ENCODE measurements around the gene OXER1. TPM values are rescaled to one million over a fixed set of nuclear protein-coding genes. Genes with fewer than 3 reads are reported as not detected.

Gene OXER1
- total RNA-seq, 4 donors from 2014 or later: 0.78 to 1.3 (median 0.98) TPM; not detected in 1

- intact Hi-C loops (cut with DNase I): no loop called here
- peaks cover 3% of the 10 kb centered on the region for H3K9me3 ChIP-seq
- 95 to 100% methylated on average over 2 of the region's 2 CpGs for WGBS, 2 donors
- H3K27me3 ChIP-seq: no peaks in the 10 kb centered on the region
- H3K4me3 ChIP-seq (replicated peaks in 1 of 3): no peak overlapping the region
- no peaks in the 10 kb centered on the region for H3K36me3 ChIP-seq
- TF ChIP-seq POLR2A (IDR thresholded peaks at IDR 0.05) (no peak), CTCF (IDR thresholded peaks at IDR 0.05) (no peak)
- no peak overlapping the region for H3K27ac ChIP-seq
- DNase-seq: no peak
- H3K4me1 ChIP-seq: peaks cover 14 to 15% of the 10 kb centered on the region in 2 donors
These were observed 37.3 kb downstream of the OXER1 start for GRCh38 chr2:42726680-42727079.

GRCh38 chr2:42725657-42726056, 38.3 kb downstream of the OXER1 start:
- DNase-seq: no peak
- TF ChIP-seq CTCF (IDR thresholded peaks at IDR 0.05) (no peak), POLR2A (IDR thresholded peaks at IDR 0.05) (no peak)
- 87 to 91% methylated on average over 4 of the region's 4 CpGs for WGBS, 2 donors

GRCh38 chr2:42724886-42725285, 39.0 kb downstream of the OXER1 start:
- intact Hi-C loops (cut with DNase I): no loop called here

More at GRCh38 chr2:42725657-42726056, 38.3 kb downstream of the OXER1 start:
- Histone ChIP-seq H3K4me1 (peaks cover 14 to 15% of the 10 kb centered on the region in 2 donors), H3K27ac (no peak overlapping the region), H3K9me3 (peaks cover 3% of the 10 kb centered on the region), H3K36me3 (no peaks in the 10 kb centered on the region), H3K4me3 (replicated peaks in 1 of 3) (no peak overlapping the region), H3K27me3 (no peaks in the 10 kb centered on the region)
- intact Hi-C loops (cut with DNase I): no loop called here

GRCh38 chr2:42723465-42723864, 40.5 kb downstream of the OXER1 start:
- intact Hi-C loops (cut with DNase I): no loop called here
- Histone ChIP-seq H3K9me3 (no peaks in the 10 kb centered on the region), H3K27me3 (no peaks in the 10 kb centered on the region), H3K4me3 (replicated peaks in 1 of 3) (no peak overlapping the region), H3K27ac (peak overlapping the region in 2 of 3 donors; percentile 34 to 74), H3K36me3 (no peaks in the 10 kb centered on the region), H3K4me1 (peaks cover 12 to 15% of the 10 kb centered on the region in 2 donors)
- no peak for TF ChIP-seq POLR2A (IDR thresholded peaks at IDR 0.05)
- TF ChIP-seq CTCF (IDR thresholded peaks at IDR 0.05): no peak
- no peak for DNase-seq

More at GRCh38 chr2:42724886-42725285, 39.0 kb downstream of the OXER1 start:
- no peak overlapping the region for H3K27ac ChIP-seq
- no peak for DNase-seq
- H3K4me3 ChIP-seq (replicated peaks in 1 of 3): no peak overlapping the region
- H3K4me1 ChIP-seq: peaks cover 14 to 15% of the 10 kb centered on the region in 2 donors
- no peaks in the 10 kb centered on the region for H3K27me3 ChIP-seq
- H3K9me3 ChIP-seq: peaks cover 2% of the 10 kb centered on the region
- no peaks in the 10 kb centered on the region for H3K36me3 ChIP-seq
- no peak for TF ChIP-seq CTCF (IDR thresholded peaks at IDR 0.05)
- no peak for TF ChIP-seq POLR2A (IDR thresholded peaks at IDR 0.05)
- 95 to 96% methylated on average over 2 of the region's 2 CpGs for WGBS, 2 donors

- DNase-seq: peak; percentile 88 to 89
- Histone ChIP-seq H3K4me1 (peaks cover 11 to 15% of the 10 kb centered on the region in 2 donors), H3K27ac (peak overlapping the region; percentile 74 to 81 (median 77)), H3K27me3 (no peaks in the 10 kb centered on the region), H3K9me3 (no peaks in the 10 kb centered on the region), H3K36me3 (no peaks in the 10 kb centered on the region), H3K4me3 (replicated peaks in 1 of 3) (no peak overlapping the region)
- TF ChIP-seq CTCF (IDR thresholded peaks at IDR 0.05) (peak in 1 of 6 experiments; percentile 25), POLR2A (IDR thresholded peaks at IDR 0.05) (no peak)
- intact Hi-C loops (cut with DNase I): no loop called here
- 27 to 36% methylated on average over 7 of the region's 7 CpGs for WGBS, 2 donors
These were observed 41.4 kb downstream of the OXER1 start for GRCh38 chr2:42722320-42723190.

Data from thyroid gland (tissue), 4 donors.